Endothelial cell of umbilical vein (primary cell): ENCODE measurements around the gene SHBG. TPM values are rescaled to one million over a fixed set of nuclear protein-coding genes. Genes with fewer than 3 reads are reported as not detected.

Source experiments
- BruUV-seq: library from RNA; stranded (reverse); fragments of 400-500 nt; replicated peaks from 2 replicates; lab custom pipeline; 2021; lab: Mats Ljungman, UMichigan
- CTCF ChIA-PET: fragments of 300-600, 350-600 bp; sonication (Branson Sonifier 250); formaldehyde crosslinking; loops from one replicate; lab custom pipeline; 2021; ENCODE audit warnings: antibody characterized with exemption, inconsistent platforms; lab: Charles Lee
- POLR2A ChIA-PET: fragments of 300-600, 350-600 bp; sonication (Branson Sonifier 250); formaldehyde crosslinking; loops from one replicate; lab custom pipeline; 2021; ENCODE audit warnings: antibody characterized with exemption, inconsistent platforms; lab: Charles Lee
- DNase-seq: peaks from one replicate; pipeline ENCODE4 v3.0.0-alpha.2; 2011; ENCODE audit warnings: low read depth, low spot score
- FAIRE-seq: peaks from 2 replicates; lab custom pipeline; 2011; peaks lifted over from hg19 to GRCh38; lab: Jason Lieb, UNC
- H2AFZ ChIP-seq: 2 replicates; pipeline ENCODE4 v1.6.0; 2012; ENCODE audit warnings: low read depth, low read length, control low read depth, inconsistent platforms
- H3K27ac ChIP-seq: 2 replicates; pipeline ENCODE4 v1.5.1; 2011; ENCODE audit warnings: low read depth, mild to moderate bottlenecking, control low read depth, low read length, moderate library complexity; ENCODE audit not compliant: insufficient read depth
- H3K27me3 ChIP-seq, 2 experiments: 2 replicates each; pipeline versions ENCODE4 v1.6.0 to v1.6.1; 2011; ENCODE audit warnings: low read length in 2 of 2, mixed read lengths in 1 of 2; ENCODE audit not compliant: control insufficient read depth in 2 of 2, insufficient read depth in 2 of 2
- H3K36me3 ChIP-seq, 2 experiments: 2 replicates in 1 of 2; 3 replicates in 1 of 2; pipeline ENCODE4 v1.5.1; 2011; ENCODE audit warnings: low read length in 2 of 2, mild to moderate bottlenecking in 1 of 2, moderate library complexity in 1 of 2; ENCODE audit not compliant: control insufficient read depth in 2 of 2, insufficient read depth in 2 of 2; ENCODE audit errors: extremely low read depth in 1 of 2
- H3K4me1 ChIP-seq: 3 replicates; pipeline ENCODE4 v1.5.1; 2011; ENCODE audit warnings: mild to moderate bottlenecking, low read length; ENCODE audit not compliant: control insufficient read depth, insufficient read depth; ENCODE audit errors: extremely low read depth
- H3K4me2 ChIP-seq: 2 replicates; pipeline ENCODE4 v1.6.1; 2011; ENCODE audit warnings: low read length, control low read depth, mixed read lengths; ENCODE audit not compliant: insufficient read depth
- H3K4me3 ChIP-seq, 3 experiments: fragments of 200-600 bp in 1 of 3; sonication (generic), shearing (Covaris generic) in 1 of 3; replicated peaks in 1 of 3; 2 replicates each; pipeline ENCODE4 v1.5.1; 2011 to 2016; ENCODE audit warnings: control low read depth in 3 of 3, low read length in 3 of 3, mild to moderate bottlenecking in 2 of 3, inconsistent platforms in 1 of 3, low read depth in 1 of 3, moderate library complexity in 1 of 3; ENCODE audit not compliant: insufficient read depth in 1 of 3
- H3K79me2 ChIP-seq: 2 replicates; pipeline ENCODE4 v1.6.0; 2012; ENCODE audit warnings: low read length, inconsistent platforms; ENCODE audit not compliant: control insufficient read depth, insufficient read depth
- H3K9ac ChIP-seq: replicated peaks from 2 replicates; pipeline ENCODE3; 2011; ENCODE audit warnings: low read length, control low read depth; ENCODE audit not compliant: insufficient read depth; ENCODE audit errors: extremely low read depth
- H3K9me1 ChIP-seq: replicated peaks from 3 replicates; pipeline ENCODE4 v1.6.0; 2011; ENCODE audit warnings: mild to moderate bottlenecking, low read length; ENCODE audit not compliant: control insufficient read depth, insufficient read depth; ENCODE audit errors: extremely low read depth
- H3K9me3 ChIP-seq: replicated peaks from 2 replicates; pipeline ENCODE4 v1.5.1; 2012; ENCODE audit warnings: low read length, inconsistent platforms; ENCODE audit not compliant: control insufficient read depth, insufficient read depth
- H4K20me1 ChIP-seq: replicated peaks from 2 replicates; pipeline ENCODE3; 2011; ENCODE audit warnings: mild to moderate bottlenecking, low read length; ENCODE audit not compliant: control insufficient read depth, insufficient read depth; ENCODE audit errors: extremely low read depth
- CTCF ChIP-seq, 2 donors: IDR thresholded peaks; 1 replicate in 1 of 2; 2 replicates in 1 of 2; pipeline ENCODE4 v1.5.1; 2011; ENCODE audit warnings: low read length in 2 of 2, mild to moderate bottlenecking in 2 of 2, moderate library complexity in 2 of 2, control low read depth in 1 of 2, inconsistent platforms in 1 of 2, low read depth in 1 of 2; ENCODE audit not compliant: insufficient read depth in 1 of 2; ENCODE audit errors: extremely low read depth in 1 of 2
- EZH2 ChIP-seq: IDR thresholded peaks from 2 replicates; pipeline ENCODE4 v1.6.1; 2012; ENCODE audit warnings: borderline replicate concordance, low read depth, mild to moderate bottlenecking, moderate library complexity, low read length, inconsistent platforms; ENCODE audit not compliant: severe bottlenecking
- FOS ChIP-seq: IDR thresholded peaks from 2 replicates; pipeline ENCODE4 v1.6.1; 2011; ENCODE audit warnings: mild to moderate bottlenecking, low read length, moderate library complexity, borderline replicate concordance; ENCODE audit not compliant: insufficient read depth
- GATA2 ChIP-seq: IDR thresholded peaks from 2 replicates; pipeline ENCODE4 v1.7.0; 2011; ENCODE audit warnings: low read depth, mild to moderate bottlenecking, moderate library complexity, mixed read lengths, low read length; ENCODE audit not compliant: insufficient read length, insufficient read depth
- POLR2A ChIP-seq: IDR thresholded peaks from 2 replicates; pipeline ENCODE4 v1.6.1; 2012; ENCODE audit warnings: low read depth, mild to moderate bottlenecking, control low read depth, low read length
- POLR2AphosphoS5 ChIP-seq: IDR thresholded peaks from 2 replicates; pipeline ENCODE4 v1.6.1; 2012; ENCODE audit warnings: low read depth, mild to moderate bottlenecking, control low read depth, low read length, moderate library complexity; ENCODE audit not compliant: insufficient read depth
- dilution Hi-C: fragments of 300-500 bp; cut with MboI; formaldehyde crosslinking; loops from one replicate; pipeline ENCODE4 v1.15.0; 2019; ENCODE audit warnings: low sequenced_read_pairs; ENCODE audit not compliant: extremely low pct_ligation_motif_present
- intact Hi-C: fragments of 100-400 bp; cut with micrococcal nuclease; formaldehyde crosslinking; loops from one replicate; pipeline ENCODE4 v1.10.0; 2022
- polyA plus RNA-seq, 4 experiments: library from polyadenylated mRNA; depleted of rRNA in 3 of 4; stranded (reverse) in 3 of 4; unstranded in 1 of 4; fragments of >200 nt; gene quantifications; 2 replicates each; pipeline versions ENCODE4 v1.2.1 to v1.2.3, GENCODE V29; 2011 to 2012; ENCODE audit warnings: missing spikeins in 1 of 4
- total RNA-seq: library from RNA; stranded (reverse); gene quantifications from 2 replicates; pipeline ENCODE4 v1.2.3, GENCODE V29; 2021

The SHBG gene
- total and polyA plus RNA-seq, 2 donors (not counting 3 experiments of a cell fraction or from before 2014, with no cell fraction given) = 0.51 TPM; not detected in 1

- dilution Hi-C loops = no loop called here
- Histone ChIP-seq H3K9me1 (no peaks in the 10 kb centered on the region), H3K9me3 (no peaks in the 10 kb centered on the region), H3K27me3 (no peaks in the 10 kb centered on the region), H3K9ac (peak within 1 kb of the TSS; percentile 90), H3K4me3 (peak within 1 kb of the TSS; percentile 55 to 97 (median 73)), H4K20me1 (peaks cover 3% of the 10 kb centered on the region), H3K4me2 (peak within 1 kb of the TSS; percentile 99), H3K4me1 (peaks cover 24% of the 10 kb centered on the region), H2AFZ (peak within 1 kb of the TSS; percentile 89), H3K27ac (peak within 1 kb of the TSS; percentile 56), H3K36me3 (no peaks in the 10 kb centered on the region), H3K79me2 (peaks cover 42% of the 10 kb centered on the region)
- ChIA-PET CTCF (interaction anchor here (0.5 to 2.0 kb wide), 6 partner anchors 9 to 102 kb away, joined by 3 to 11 read pairs (median 5); partner anchors contain the start of genes DNAH2, MPDU1, SAT2 and TP53), POLR2A (interaction anchor here (0.6 to 2.3 kb wide), 3 partner anchors 13 to 73 kb away, joined by 3 to 8 read pairs (median 7); partner anchors contain the start of genes SAT2, TP53 and WRAP53)
- intact Hi-C loops = loop anchor here (1.0 to 10.0 kb wide), 5 partner anchors 13 to 230 kb away; partner anchors contain the start of genes SAT2, SENP3 and WRAP53
- no TSS peak for BruUV-seq
- peak; percentile 71 for TF ChIP-seq POLR2AphosphoS5
- peak; percentile 67 for TF ChIP-seq POLR2A
- TF ChIP-seq CTCF (IDR thresholded peaks at IDR 0.05; ENCODE audit: extremely low read depth in 1 of 2, insufficient read depth in 1 of 2, low read depth in 1 of 2, low read length in 2 of 2) = peak; percentile 68 to 79
- TF ChIP-seq EZH2 = no peak
- no peak for TF ChIP-seq GATA2
- no peak for TF ChIP-seq FOS
- peak; percentile 100 for FAIRE-seq
- DNase-seq = peak; percentile 100
These were observed 15.3 kb upstream of the SHBG start, which contains the start of gene FXR2 for GRCh38 chr17:7614425-7615264. Gene FXR2, minus strand, starts transcription at chr17:7614897. Its CDS starts 365 bp downstream, at chr17:7614532.
